Smooth muscle cell (in vitro differentiated cells): Measurements from ENCODE around the gene RRAS2. TPM values are rescaled to one million over a fixed set of nuclear protein-coding genes. Genes with fewer than 3 reads are reported as not detected.

Experiments used
- DNase-seq: peaks from one replicate; lab custom pipeline; 2025; ENCODE audit not compliant: unreplicated experiment; lab: John Stamatoyannopoulos, UW
- H2AFZ ChIP-seq: fragments of 200-600 bp; sonication (generic); 2 replicates; pipeline ENCODE4 v1.6.0; 2016; ENCODE audit warnings: antibody characterized with exemption, low read depth, mild to moderate bottlenecking
- H3F3A ChIP-seq: fragments of 200-600 bp; sonication (generic); 2 replicates; pipeline ENCODE4 v1.6.0; 2017; ENCODE audit warnings: antibody characterized with exemption, low read depth
- H3K27ac ChIP-seq: fragments of 200-600 bp; sonication (generic); 2 replicates; pipeline ENCODE4 v1.5.1; 2016; ENCODE audit warnings: low read depth, mild to moderate bottlenecking
- H3K27me3 ChIP-seq: fragments of 200-600 bp; sonication (generic); 2 replicates; pipeline ENCODE4 v1.6.1; 2016; ENCODE audit warnings: low read depth, mild to moderate bottlenecking
- H3K36me3 ChIP-seq: fragments of 200-600 bp; sonication (generic); 2 replicates; pipeline ENCODE4 v1.5.1; 2016; ENCODE audit warnings: low read depth
- H3K4me1 ChIP-seq: fragments of 200-600 bp; sonication (generic); 2 replicates; pipeline ENCODE4 v1.5.1; 2016; ENCODE audit warnings: low read depth
- H3K4me2 ChIP-seq: fragments of 200-600 bp; sonication (generic); 2 replicates; pipeline ENCODE4 v1.6.0; 2016; ENCODE audit warnings: mild to moderate bottlenecking
- H3K4me3 ChIP-seq: fragments of 200-600 bp; sonication (generic); 2 replicates; pipeline ENCODE4 v1.5.1; 2016; ENCODE audit warnings: mild to moderate bottlenecking
- H3K79me2 ChIP-seq: fragments of 200-600 bp; sonication (generic); 2 replicates; pipeline ENCODE4 v1.6.0; 2016; ENCODE audit warnings: low read depth, mild to moderate bottlenecking
- H3K9ac ChIP-seq: fragments of 200-600 bp; sonication (generic); 2 replicates; pipeline ENCODE4 v1.6.0; 2016; ENCODE audit warnings: low read depth
- H3K9me3 ChIP-seq: fragments of 200-600 bp; sonication (generic); replicated peaks from 2 replicates; pipeline ENCODE4 v1.5.1; 2016; ENCODE audit warnings: low read depth
- H4K20me1 ChIP-seq: fragments of 200-600 bp; sonication (generic); 2 replicates; pipeline ENCODE4 v1.6.0; 2016; ENCODE audit warnings: low read depth
- WGBS: methylation state at CpG from one replicate; pipeline ENCODE4 v1.1.7; 2016; ENCODE audit warnings: low lambda C conversion rate; 5-methylcytosine and 5-hydroxymethylcytosine counted together
- polyA plus RNA-seq: library from polyadenylated mRNA; unstranded; fragments of >200 nt; fragmentation: Nextera tagmentation; extraction: Ambion mirVana; gene quantifications from 2 replicates; pipeline ENCODE4 v1.2.1, GENCODE V29; 2016
- total RNA-seq: library from RNA; depleted of rRNA; stranded (reverse); fragments of >200 nt; gene quantifications from 2 replicates; pipeline ENCODE4 v1.2.3, GENCODE V29; 2014
- TF ChIP-seq, protein P1 (sequence below): fragments of 200-600 bp; sonication (generic); IDR thresholded peaks from 2 replicates; pipeline ENCODE4 v1.5.1; 2017; ENCODE audit warnings: borderline replicate concordance, mild to moderate bottlenecking, antibody characterized with exemption; ENCODE audit not compliant: insufficient read depth, poor library complexity, severe bottlenecking

Gene RRAS2
- total and polyA plus RNA-seq, 2 experiments from 2014 or later, result 27.3 to 53.6 TPM

- Histone ChIP-seq H3K79me2 (peaks cover 93% of the 10 kb centered on the region), H2AFZ (no peak overlapping the region), H3K36me3 (no peaks in the 10 kb centered on the region), H3K4me1 (peaks cover 4% of the 10 kb centered on the region), H3F3A (no peaks in the 10 kb centered on the region), H3K9me3 (no peaks in the 10 kb centered on the region), H3K4me2 (no peak overlapping the region), H4K20me1 (peaks cover 48% of the 10 kb centered on the region), H3K27ac (peak overlapping the region; percentile 85), H3K9ac (no peak overlapping the region), H3K27me3 (no peaks in the 10 kb centered on the region), H3K4me3 (no peak overlapping the region)
- TF ChIP-seq, protein P1, sequence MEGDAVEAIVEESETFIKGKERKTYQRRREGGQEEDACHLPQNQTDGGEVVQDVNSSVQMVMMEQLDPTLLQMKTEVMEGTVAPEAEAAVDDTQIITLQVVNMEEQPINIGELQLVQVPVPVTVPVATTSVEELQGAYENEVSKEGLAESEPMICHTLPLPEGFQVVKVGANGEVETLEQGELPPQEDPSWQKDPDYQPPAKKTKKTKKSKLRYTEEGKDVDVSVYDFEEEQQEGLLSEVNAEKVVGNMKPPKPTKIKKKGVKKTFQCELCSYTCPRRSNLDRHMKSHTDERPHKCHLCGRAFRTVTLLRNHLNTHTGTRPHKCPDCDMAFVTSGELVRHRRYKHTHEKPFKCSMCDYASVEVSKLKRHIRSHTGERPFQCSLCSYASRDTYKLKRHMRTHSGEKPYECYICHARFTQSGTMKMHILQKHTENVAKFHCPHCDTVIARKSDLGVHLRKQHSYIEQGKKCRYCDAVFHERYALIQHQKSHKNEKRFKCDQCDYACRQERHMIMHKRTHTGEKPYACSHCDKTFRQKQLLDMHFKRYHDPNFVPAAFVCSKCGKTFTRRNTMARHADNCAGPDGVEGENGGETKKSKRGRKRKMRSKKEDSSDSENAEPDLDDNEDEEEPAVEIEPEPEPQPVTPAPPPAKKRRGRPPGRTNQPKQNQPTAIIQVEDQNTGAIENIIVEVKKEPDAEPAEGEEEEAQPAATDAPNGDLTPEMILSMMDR, result no peak
- DNase-seq, result no peak
- 60% methylated on average over 1 of the region's 1 CpG for WGBS
Observed at GRCh38 chr11:14335712-14336111, 23.3 kb downstream of the RRAS2 start.

DNA sequence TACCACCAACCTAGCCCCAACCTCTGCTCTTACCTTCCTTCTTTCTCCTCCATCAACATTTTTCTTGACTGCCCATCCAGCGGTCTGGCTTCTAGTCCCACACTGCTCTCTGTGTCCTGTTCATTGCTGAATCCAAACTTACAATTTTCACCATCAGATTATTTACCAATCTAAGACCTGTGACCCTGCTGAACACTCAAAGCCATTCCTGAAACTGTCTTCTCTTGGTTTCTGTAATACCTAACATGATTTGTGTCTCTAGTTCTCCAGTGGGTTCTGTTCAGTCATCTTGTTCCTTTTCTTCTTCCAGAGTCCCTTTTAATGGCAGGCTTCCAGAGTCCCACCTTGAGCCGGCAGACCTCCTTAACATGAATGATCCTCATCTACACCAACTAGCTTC is 24.1 kb downstream of the RRAS2 start:
- H3K4me3 ChIP-seq, result no peak overlapping the region
- H3K27me3 ChIP-seq, result no peaks in the 10 kb centered on the region
- no peak overlapping the region for H3K27ac ChIP-seq
- no peaks in the 10 kb centered on the region for H3F3A ChIP-seq
- TF ChIP-seq, protein P1, result no peak
- peaks cover 95% of the 10 kb centered on the region for H3K79me2 ChIP-seq
- no peak overlapping the region for H3K4me2 ChIP-seq
- 91% methylated on average over 2 of the region's 2 CpGs for WGBS
- no peaks in the 10 kb centered on the region for H3K36me3 ChIP-seq
- no peaks in the 10 kb centered on the region for H3K4me1 ChIP-seq
- H3K9me3 ChIP-seq, result no peaks in the 10 kb centered on the region
- peaks cover 54% of the 10 kb centered on the region for H4K20me1 ChIP-seq
- H3K9ac ChIP-seq, result no peak overlapping the region
- no peak for DNase-seq
- no peak overlapping the region for H2AFZ ChIP-seq

DNA sequence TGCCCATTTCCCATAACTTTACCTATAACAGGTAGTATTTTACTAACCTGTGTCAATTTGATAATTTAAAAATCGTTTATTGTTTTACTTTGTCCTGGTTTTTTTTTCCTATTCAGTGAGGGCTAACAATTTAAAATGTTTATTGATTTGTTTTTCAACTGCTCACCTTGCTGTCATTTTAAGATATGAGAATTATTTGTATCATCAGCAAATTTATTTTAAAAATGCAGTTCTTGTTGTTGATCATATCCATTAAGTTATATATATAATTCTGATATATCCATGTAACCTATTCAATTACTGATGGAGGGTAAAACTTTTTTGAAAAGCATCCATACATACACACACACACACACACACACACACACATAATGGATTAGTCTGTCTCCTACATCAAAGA is 24.8 kb downstream of the RRAS2 start:
- no peak for DNase-seq
- no peaks in the 10 kb centered on the region for H3F3A ChIP-seq
- H3K36me3 ChIP-seq, result no peaks in the 10 kb centered on the region
- no peaks in the 10 kb centered on the region for H3K4me1 ChIP-seq
- TF ChIP-seq, protein P1, result no peak
- no peaks in the 10 kb centered on the region for H3K9me3 ChIP-seq
- H3K4me3 ChIP-seq, result no peak overlapping the region
- peaks cover 58% of the 10 kb centered on the region for H4K20me1 ChIP-seq
- WGBS, result 95% methylated on average over 1 of the region's 1 CpG
- H2AFZ ChIP-seq, result no peak overlapping the region
- peaks cover 95% of the 10 kb centered on the region for H3K79me2 ChIP-seq
- no peaks in the 10 kb centered on the region for H3K27me3 ChIP-seq
- no peak overlapping the region for H3K4me2 ChIP-seq
- H3K9ac ChIP-seq, result no peak overlapping the region
- no peak overlapping the region for H3K27ac ChIP-seq

DNA sequence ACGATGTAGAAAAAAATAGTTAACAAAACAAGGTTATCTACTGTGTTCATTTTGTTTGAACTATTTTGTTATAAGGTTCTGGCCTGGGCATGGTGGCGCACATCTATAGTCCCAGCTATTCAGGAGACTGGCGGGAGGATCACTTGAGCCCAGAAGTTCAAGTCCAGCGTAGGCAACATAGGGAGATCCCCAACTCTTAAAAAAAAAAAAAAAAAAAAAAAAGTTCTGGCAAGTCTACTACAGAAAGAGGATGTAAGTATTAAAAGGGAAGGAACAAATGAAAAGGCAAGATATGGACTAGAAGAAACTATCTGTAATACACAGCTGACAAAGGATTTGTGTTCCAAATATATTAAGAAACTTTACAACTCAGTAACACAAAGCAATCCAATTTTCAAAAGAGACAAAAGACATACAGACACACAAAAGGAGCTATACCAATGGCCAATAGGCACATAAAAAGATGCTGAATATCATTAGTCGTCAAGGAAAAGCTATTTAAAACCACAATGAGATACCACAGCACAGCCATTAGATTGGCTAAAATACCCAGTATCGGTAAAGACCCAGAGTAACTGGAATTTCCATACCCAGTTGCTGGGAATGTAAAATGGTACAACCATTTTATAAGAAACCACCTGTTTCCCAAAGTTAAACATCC is 27.4 kb downstream of the RRAS2 start:
- TF ChIP-seq, protein P1, result no peak
- 86% methylated on average over 6 of the region's 6 CpGs for WGBS
- H3K79me2 ChIP-seq, result peaks cover 90% of the 10 kb centered on the region

More for the DNA sequence above, 27.4 kb downstream of the RRAS2 start:
- Histone ChIP-seq H3K9ac (no peak overlapping the region), H3K27me3 (no peaks in the 10 kb centered on the region), H3K36me3 (no peaks in the 10 kb centered on the region), H3K9me3 (no peaks in the 10 kb centered on the region), H2AFZ (no peak overlapping the region), H4K20me1 (peaks cover 58% of the 10 kb centered on the region), H3K4me2 (no peak overlapping the region), H3F3A (no peaks in the 10 kb centered on the region), H3K4me1 (no peaks in the 10 kb centered on the region), H3K27ac (no peak overlapping the region), H3K4me3 (no peak overlapping the region)
- DNase-seq, result no peak
